Occipital lobe (tissue), 2 donors: ENCODE data around the gene ST8SIA3. TPM values are rescaled to one million over a fixed set of nuclear protein-coding genes. Genes with fewer than 3 reads are reported as not detected.
"Not testable (repeated sequence)": the region's sequence is repeated elsewhere in the genome, so short reads cannot be mapped to it uniquely, and the experiment has no call there.

Experiments used
- DNase-seq: peaks from one replicate; lab custom pipeline; 2025; lab: John Stamatoyannopoulos, UW
- total RNA-seq: library from RNA; depleted of rRNA; stranded (reverse); fragments of >200 nt; gene quantifications from one replicate; pipeline ENCODE4 v1.2.3, GENCODE V29; 2014

ST8SIA3 gene
- total RNA-seq, 1 donor from 2014 or later: 7.2 TPM

- no peak for DNase-seq
Measured at GRCh38 chr18:57364460-57364859, 12.1 kb downstream of the ST8SIA3 start.

GRCh38 chr18:57366528-57367081 is 14.2 kb downstream of the ST8SIA3 start:
- no peak for DNase-seq

- no peak for DNase-seq
Measured at GRCh38 chr18:57372444-57372843, 20.1 kb downstream of the ST8SIA3 start.

GRCh38 chr18:57373017-57373416 is 20.7 kb downstream of the ST8SIA3 start:
- DNase-seq: no peak

GRCh38 chr18:57376503-57376902 is 24.1 kb downstream of the ST8SIA3 start:
- DNase-seq: no peak

GRCh38 chr18:57389271-57389670 is 36.9 kb downstream of the ST8SIA3 start:
- no peak for DNase-seq

- no peak for DNase-seq
Measured at GRCh38 chr18:57390044-57390443, 37.7 kb downstream of the ST8SIA3 start.

- not testable (repeated sequence) for DNase-seq
Measured at GRCh38 chr18:57394749-57395148, 42.4 kb downstream of the ST8SIA3 start.

- DNase-seq: not testable (repeated sequence)
Measured at GRCh38 chr18:57396831-57397230, 44.5 kb downstream of the ST8SIA3 start.

- no peak for DNase-seq
Measured at GRCh38 chr18:57397440-57398132, 45.2 kb downstream of the ST8SIA3 start.

GRCh38 chr18:57404345-57404744 is 52.0 kb downstream of the ST8SIA3 start:
- no peak for DNase-seq

GRCh38 chr18:57409650-57410049 is 57.3 kb downstream of the ST8SIA3 start:
- DNase-seq: no peak

GRCh38 chr18:57410749-57411148 is 58.4 kb downstream of the ST8SIA3 start:
- DNase-seq: no peak

- no peak for DNase-seq
Measured at GRCh38 chr18:57416542-57416941, 64.2 kb downstream of the ST8SIA3 start.

Other genes with a start within 250 kb of the ST8SIA3 start
- gene BOD1L2, start 205.5 kb upstream of the ST8SIA3 start, total RNA-seq: not detected
- 0.78 TPM for gene ONECUT2, start 82.8 kb downstream of the ST8SIA3 start, total RNA-seq
- 24.3 TPM for gene FECH, start 234.1 kb downstream of the ST8SIA3 start, total RNA-seq